SU-DHL-6 (cell line): ENCODE data around the gene BAZ2A.

ENCODE experiments used
- CTCF ChIP-seq: fragments of 200-600 bp; sonication (generic); IDR thresholded peaks from one replicate; pipeline ENCODE4 v1.5.1; 2017; ENCODE audit warnings: antibody characterized with exemption, mild to moderate bottlenecking, low read length, moderate library complexity; ENCODE audit not compliant: insufficient read depth, poor library complexity, severe bottlenecking
- EZH2phosphoT487 ChIP-seq: fragments of 200-600 bp; sonication (generic), shearing (Covaris generic); conservative IDR thresholded peaks from 2 replicates; pipeline ENCODE4 v1.6.1; 2018; ENCODE audit warnings: mild to moderate bottlenecking, antibody characterized with exemption, low read length, moderate library complexity, mixed read lengths

GRCh38 chr12:56676851-56677580 is 46.9 kb upstream of the BAZ2A start:
- TF ChIP-seq CTCF (no peak), EZH2phosphoT487 (no peak)
